Glomerular endothelial cell (primary cell): Measurements from ENCODE around the gene SCNM1. TPM values are rescaled to one million over a fixed set of nuclear protein-coding genes. Genes with fewer than 3 reads are reported as not detected.

Experiments
- DNase-seq: peaks from one replicate; pipeline ENCODE4 v3.0.0-alpha.2; 2011; ENCODE audit warnings: low read depth, low spot score; ENCODE audit errors: extremely low read depth
- total RNA-seq: library from RNA; depleted of rRNA; stranded (reverse); fragments of >200 nt; gene quantifications from 2 replicates; pipeline ENCODE4 v1.2.3, GENCODE V29; 2015

Gene SCNM1, protein sequence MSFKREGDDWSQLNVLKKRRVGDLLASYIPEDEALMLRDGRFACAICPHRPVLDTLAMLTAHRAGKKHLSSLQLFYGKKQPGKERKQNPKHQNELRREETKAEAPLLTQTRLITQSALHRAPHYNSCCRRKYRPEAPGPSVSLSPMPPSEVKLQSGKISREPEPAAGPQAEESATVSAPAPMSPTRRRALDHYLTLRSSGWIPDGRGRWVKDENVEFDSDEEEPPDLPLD
- 39.3 and 42.6 TPM in 2 replicates for total RNA-seq

DNA sequence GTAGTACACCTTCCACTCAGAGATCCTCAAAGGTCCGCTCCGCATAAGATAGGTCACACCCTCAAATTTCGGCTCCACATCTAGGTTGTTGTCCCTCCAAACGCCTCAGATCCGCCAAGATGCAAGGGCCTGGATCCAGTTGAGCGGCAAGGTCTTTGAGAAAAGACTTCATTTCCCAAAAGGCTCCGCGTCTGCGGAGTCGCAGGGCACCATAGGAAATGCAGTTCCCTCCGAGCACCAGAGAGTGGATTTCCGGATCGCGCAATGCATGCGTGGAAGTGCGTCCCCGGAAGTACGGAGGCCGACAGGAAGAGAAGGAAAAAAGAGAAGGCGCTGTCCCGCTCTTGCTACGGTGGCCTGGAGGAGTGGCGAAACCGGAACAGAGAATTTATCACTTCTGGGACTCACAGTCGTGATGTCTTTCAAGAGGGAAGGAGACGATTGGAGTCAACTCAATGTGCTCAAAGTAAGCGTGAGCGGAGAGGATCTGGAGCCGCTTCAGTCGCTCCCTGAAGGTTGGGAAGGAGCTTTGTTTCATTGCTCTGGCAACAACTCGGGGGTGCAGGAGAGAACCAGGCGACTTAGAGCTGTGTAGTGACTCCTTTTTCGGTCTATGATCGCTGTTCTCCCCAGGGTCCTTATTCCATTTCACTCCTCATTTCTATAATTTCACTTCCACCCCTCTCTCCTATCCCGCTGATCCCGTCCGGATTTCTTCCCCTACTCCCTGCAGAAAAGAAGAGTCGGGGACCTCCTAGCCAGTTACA is at the start of gene SCNM1, which contains the start of gene LYSMD1:
Gene SCNM1, plus strand, starts transcription at position 407 of the 767 bp plus-strand sequence. Its CDS starts 9 bp downstream, at position 416.
Gene LYSMD1, minus strand, starts transcription at position 165 of the 767 bp plus-strand sequence. CDS start 644 bp downstream, outside the sequence.
- peak; percentile 84 for DNase-seq

DNA sequence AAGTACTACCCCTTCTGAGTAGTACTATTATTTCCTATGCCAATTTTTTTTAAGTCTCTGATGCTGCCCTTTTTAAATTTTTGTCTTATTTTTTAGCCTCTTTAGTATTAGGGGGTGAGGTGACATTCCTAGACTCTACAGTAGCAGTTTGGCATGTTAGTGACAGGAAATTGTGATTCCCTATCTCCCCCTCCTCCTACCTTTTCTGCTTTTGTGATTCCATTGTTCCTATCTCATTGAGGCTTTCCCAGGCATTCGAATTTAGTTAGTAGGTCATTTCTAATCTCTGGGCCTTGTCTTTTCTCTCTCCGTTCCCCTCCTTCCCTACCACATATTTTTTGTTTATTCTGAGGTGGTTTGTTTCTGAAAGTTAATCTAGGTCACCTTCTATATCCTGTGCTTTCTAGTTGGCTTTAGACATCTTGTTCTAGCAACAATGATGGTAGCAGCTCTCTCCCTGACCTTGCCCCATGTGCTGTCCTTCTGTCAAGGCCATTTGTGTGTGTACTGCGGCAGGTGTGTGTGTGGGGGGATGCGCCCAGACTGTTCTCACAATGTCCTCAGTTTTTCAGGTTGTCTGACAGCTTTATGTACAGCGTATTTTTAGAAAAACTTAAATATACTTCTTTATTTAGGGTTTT is 41.1 kb upstream of the SCNM1 start:
- DNase-seq: no peak

DNA sequence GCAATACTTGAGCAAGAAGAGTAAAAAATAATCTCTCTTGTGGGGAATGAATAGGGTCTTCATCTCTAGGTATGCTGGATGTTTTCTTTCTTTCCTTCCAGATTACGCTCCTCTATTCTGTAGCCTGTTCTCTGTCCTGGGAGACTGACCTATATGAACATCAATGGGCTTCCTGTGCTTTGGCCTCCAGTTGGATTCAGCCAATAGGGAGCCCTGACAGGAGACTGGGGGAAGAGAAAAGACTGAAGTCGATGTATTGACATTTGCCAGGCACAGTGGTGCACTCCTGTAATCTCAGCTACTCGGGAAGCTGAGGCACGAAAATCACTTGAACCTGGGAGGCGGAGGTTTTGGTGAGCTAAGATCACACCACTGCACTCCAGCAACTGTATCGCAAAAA is 37.1 kb upstream of the SCNM1 start:
- DNase-seq: no peak

DNA sequence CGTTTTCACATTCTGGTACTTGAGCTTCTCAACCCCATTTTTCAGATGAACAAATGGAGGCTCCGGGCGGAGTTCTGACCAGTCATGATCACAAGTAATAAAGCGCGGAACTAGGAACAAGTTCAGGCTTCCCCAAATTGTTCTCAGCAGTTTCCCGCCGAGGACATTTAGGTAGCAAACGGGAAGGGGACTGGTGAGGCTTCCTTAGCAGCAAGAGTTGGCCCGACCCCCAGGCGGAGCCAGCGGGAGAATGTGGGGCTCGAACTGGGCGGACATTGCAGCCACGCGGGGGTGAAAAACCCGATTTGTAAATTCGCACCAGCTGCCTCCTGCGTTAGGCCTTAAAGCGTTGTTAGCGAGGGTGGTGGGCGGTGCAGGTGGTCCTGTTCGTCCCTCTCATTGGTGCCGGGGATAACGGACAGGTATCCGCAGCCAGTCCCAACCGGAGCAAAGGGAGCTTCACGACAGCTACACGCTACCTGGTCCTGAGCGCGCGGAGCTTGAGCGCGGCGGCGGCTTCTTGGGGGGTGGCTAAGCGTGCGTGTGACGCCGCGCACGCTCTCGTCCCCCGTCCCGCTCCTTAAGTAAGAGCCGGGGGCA is 34.9 kb upstream of the SCNM1 start:
- no peak for DNase-seq

DNA sequence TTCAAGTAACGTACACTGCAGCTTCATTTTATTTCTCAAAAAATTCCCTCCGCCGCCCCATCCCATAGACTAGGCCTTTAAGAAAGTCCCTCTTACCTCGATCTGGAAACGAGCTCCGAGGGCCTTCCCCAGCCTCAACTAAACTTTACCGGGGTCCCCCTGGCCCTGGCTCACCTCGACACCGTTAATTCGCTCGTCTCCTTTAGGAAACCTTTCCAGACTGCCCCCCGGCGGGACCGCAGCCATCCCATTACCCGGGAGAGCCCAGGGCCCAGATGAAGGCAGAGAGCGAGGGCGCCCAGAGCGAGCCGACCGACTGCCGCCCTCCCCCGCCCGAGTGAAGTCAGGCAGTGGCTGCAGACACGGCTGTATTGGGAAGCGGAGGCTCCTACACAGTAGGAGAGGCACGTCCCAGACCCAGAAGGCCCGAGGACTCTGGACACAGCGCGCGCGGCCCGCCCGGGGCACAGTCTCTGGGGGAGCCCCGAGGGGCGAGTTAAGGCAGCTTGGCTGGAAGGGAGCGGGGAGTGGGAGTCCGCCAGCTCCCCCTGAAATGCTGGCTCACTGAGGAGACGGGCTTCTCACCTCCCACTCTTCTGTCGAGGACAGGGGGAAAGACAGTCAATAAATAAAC is 34.1 kb upstream of the SCNM1 start:
- no peak for DNase-seq

DNA sequence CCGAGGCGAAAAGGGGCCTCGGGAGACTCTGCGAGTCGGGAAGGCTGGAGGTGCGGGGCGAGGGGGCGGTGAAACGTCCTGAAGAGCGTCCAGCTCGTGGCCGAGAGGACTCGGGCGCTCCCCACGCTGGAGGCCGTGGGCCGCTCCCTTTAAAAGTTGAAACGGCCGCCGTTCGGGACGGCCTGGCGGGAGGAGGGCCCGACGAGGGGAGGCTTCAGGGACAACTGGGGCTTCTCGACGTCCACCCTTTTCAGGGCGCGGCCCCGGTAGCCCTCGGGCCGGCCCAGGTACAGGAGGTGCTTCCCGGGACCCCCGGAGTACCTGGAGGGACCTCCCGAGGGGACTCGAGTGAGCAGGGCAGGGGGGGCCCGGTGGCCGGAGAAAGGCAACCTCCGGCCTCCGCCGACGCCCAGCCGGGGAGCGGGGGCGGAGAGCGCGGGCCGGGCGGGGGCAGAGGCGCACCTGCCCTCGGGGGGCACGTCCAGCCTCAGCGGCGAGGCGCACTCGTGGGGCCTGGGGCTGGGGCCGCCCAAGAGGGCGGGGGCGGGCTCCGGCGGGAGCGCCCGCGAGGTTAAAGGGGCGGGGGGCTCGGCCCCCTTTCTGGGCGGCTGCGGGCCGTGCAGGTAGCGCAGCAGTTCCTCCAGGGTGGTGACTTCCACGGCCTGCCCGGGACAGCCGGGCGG is 33.5 kb upstream of the SCNM1 start:
- no peak for DNase-seq

DNA sequence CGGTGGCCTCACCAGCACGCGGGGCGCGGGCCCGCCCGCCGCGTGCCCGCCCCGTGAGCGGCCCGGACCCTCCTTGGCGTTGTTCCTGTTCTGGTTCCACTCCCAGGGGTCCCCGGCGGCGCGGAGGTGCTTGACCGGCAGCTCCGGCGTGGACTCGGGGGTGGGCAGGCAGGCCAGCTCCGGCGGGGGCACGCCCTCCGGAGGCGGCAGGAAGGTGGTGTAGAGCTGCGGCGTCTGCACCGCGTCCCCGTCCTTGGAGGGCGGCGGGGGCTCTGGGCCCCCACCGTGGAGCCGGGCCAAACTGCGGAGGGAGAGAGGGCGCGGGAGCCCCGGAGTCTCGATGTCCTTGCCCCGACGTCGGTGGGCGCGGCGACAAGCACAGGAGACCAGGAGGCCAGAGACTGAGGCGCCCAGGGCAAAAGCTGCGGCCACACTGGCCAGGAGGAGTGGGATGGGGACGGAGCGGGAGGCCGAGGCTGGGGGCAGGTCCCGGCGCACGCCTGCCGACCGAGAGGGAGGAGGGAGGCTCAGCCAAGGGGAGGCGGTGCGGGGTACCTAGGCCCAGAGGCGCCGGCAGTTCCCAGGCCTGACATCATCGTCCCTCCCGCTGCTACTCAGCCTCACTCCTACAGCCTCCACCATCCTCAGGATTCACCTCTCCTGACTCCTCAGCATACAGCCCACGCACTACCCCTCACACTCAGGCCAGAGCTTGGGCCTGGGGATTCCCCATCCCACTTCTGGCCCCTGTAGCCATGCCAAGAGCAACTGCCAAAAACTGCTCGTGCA is 32.7 kb upstream of the SCNM1 start:
- DNase-seq: no peak

DNA sequence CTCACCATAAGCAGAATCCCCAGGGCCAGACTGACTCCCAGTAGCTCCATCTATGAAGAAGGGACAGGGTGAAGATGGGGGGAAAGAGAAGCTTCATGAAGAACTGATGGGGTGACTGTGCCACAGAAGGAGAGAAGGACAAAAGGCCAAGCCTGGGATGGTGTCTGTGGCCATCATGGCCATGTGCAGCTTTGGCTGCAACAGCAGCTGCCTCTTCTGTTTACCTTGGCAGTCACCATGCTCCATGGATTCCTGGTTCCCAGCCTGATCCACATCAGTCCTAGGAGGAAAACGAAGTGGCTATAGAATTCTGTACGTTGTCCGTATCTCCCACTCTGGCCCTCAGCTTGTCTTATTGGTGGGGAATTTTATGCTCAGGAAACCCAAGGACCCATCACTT is 31.5 kb upstream of the SCNM1 start:
- DNase-seq: no peak

DNA sequence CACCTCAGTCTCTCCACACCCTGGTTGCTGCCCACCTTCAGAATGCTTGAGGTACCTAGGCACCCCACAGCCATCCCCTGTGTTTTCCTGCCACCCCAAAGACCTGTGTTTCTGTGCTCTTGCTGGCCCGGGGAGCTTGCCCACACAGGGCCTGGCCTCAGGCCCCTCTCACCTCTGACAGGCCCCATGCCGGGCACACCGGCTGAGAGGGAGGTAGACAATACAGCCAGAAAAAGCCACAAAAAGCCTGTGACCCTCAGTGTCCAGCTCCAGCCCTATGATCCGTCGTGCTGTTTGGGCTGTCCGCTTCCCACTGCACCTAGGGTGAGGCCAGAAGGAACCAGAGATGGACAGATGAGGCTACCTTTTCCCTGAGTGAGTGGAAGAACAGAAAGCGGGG is 31.0 kb upstream of the SCNM1 start:
- no peak for DNase-seq

DNA sequence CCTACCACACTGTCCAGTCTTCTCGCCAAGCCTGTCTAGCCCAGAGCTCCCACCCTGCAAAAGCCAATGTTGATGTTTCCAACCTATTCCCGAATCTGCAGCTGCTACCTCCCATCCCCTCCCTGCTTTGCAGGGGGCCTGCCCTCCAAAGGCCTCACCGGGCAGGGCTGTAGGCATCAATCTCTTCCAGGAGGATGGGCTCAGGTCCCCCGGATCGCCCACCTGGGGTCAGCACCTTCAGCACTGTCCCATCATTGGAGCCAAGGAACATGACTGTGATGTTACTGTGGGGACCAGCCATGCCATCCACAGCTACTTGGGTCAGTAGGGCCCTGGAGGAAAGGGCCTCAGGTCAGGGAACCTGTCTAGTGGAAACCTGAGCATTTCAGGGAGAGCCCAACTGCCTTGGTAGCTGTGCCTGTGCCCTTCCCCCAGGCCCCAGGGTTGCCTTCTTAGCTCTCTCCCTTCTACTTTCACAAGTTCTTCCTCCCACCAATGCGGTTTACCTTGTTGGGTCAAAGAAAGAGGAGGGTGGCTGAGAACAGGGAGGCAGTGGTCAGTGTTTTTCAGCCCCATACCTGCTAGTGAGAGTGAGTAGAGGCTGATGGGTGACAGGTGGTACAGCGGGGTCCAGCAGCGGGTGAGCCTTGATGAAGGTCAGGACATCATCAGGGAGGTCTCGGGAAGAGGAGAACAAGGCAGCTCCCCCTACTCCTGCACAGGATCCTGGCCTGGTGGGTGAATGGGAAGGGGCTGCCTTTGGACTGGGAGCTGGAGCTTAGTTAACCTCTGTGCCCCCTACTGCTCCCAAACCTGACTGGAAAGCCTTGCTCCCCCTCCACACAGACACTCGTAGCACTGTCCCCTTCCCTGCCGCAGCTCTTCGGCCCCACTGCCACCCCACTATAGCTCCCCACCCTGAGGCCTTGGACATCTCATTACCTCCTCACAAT is 30.2 kb upstream of the SCNM1 start:
- no peak for DNase-seq

DNA sequence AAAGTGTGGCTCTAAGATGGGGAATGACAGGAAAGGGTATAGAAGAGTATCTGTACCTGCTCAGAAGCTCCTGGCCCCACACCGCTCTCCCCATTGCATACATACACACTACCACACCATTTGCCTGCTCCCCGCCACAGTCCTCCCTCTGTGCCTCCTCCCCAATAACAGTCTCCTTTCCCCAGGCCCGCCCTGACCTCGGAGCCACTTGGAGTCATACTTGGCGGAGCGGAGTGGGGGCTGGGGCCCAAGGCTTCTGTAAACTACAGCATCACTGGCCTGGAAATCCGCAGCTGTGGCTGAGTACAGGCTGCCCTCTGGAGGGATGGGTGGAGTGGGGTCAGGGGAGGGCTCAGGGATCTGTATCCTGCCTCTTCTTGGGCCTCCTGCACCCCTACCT is 28.2 kb upstream of the SCNM1 start:
- no peak for DNase-seq

DNA sequence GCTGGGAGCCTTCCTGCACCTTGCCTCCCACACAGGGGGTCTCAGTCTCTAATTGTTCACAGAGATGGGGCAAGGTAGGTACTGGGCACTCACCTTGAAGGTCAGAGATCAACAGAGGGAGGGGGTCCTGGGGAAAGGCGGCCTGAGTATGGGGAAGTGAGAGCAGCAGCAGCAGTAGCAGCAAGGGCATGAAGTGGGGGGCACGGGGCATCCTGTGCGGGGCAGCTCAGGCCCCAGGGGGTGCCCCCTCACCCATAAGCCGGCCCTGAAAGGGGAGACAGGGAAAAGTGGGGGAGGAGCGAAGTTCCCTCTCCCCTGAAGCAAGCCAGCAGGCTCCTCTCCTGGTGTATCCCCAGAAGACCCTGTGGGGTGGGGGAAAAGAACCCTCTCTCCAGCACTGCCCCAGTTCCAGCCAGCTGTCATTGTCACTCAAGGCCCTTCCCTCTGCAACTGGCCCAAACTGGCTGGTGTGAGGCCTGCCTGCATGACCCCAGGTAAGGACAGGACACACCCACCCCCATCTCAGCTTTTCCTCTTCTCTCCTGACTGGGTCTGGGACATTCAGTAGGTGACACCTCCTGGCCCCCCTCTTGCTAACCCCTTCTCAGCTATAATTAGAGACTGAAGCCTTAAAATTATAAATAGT is 23.4 kb upstream of the SCNM1 start:
- DNase-seq: no peak

DNA sequence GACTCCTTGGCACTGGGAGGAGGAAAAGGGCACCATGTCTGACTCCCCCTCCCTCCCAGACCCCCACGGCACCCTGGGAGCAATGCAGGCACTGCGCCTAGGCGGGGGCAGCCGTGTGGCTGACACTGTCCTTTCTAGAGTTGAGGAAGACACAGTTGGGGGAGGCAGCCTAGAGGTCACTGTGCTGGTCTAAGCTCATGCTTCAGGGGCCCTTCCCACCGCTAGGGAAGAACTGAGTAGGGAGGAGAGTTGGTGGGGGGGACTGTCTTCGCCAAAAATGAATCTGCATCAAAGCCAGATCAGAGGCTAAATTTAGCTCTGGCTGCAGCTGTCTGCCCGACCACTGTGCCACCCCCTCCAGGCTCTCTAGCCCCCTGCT is 22.9 kb upstream of the SCNM1 start:
- DNase-seq: no peak

DNA sequence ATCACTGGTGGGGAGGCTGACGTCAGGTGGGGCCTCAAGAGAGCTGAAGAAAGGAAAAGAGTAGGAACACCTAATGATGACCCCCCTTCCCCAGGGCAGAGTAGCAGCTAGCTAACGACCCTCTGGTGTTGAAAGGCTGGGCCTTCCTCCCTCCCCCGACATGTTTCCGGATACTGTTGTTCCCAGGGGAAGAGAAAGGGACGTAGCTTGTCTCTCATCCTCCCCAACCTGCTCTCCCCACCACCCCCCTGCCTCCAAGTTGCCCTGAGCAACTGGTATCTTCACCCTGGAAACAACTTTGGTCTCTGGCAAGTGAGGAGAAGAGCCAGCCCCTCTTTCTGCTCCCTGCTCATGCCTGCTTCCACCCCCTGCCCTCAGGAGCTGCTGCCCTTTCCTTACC is 22.0 kb upstream of the SCNM1 start:
- no peak for DNase-seq

DNA sequence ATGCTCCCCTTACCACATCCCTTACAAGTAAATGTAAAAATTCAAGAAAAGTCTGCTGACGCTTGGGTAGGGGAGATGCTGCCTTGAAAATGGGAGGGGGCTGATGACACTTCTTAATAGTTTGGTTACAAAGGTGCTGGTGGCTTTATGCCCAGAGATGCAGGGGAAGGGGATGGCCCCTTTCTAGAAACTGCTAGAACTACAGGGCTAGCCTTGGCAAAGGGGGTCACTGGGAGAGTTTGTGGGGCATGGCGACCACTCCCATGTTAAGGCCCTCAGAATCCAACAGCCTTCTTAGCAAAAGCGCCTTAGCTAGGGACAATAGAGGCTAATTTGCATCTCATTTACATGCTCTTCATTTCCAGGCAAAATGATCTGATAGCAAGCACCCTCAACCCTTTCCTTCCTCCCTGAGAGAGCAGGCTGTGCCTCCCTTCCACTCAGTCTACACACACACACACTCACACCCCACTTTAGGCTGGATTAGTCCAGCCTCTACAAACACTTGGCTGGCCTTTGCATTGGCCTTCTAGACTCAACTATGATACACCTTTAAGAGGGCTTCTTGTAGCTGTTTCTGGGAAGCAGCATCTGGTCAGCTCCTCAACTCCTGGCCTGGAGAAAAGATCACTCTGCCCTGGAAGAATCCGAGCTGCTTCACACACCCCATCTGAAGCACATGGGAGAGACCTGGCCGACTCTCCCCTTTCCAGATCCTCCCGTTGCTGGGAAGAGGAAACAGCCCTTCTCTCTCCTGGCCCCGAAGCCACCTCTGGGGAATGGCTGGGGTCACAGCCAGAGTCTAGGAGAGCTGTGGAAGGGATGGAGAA is 21.3 kb upstream of the SCNM1 start:
- no peak for DNase-seq

DNA sequence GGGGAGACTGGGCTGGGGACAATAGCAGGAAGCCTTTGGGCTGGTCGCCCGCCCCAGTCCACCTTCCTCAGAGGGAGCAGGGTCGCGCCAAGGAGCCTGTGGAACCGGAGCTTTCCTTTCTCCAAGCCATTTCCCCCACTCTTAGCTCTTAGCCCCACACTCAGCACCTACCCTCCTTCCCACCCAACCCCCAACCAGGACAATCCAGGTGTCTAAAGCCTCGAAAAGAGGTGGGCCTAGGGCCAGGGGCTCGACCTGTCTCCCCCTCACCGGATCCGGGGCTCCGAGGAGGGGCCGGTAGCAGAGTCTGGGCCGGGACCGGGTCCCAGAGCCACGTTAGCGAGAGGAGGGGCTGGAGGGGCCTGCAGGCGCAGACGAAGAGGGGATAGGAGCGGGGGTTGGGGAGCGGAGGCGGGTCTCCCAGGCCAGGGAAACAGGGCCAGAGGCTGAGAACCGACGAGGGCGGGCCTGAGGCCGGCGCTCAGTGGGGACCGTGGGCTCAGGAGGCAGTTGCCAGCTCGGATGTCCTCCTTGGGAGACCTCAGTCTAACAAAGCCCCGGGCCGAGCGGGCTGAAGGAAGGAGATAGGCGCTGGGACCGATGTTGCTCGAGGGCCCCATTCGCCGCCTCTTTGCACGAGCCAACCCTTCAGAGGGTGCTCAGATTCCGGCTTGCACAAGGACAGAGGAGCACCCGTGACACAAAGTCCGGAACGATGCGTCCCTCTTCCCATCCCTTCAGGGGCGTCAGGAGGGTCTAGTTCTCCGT is 20.5 kb upstream of the SCNM1 start:
- DNase-seq: no peak

DNA sequence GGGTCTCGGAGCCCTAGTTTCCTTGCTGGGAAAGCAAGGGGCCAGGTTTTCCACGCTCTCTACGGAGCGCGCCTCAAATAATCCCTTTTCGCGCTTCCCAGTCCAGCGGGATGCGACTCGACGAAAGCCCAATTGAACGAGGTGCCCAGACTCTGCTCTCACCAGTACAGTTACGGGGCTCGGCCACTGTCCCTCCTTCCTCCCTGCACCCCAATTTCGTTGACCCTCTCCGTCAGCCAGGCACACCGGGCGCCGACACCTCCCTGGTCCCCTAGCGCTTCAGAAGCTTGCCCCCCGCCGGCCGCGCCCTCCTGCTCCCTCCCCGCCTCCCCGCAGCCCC is 19.9 kb upstream of the SCNM1 start:
- DNase-seq: no peak
